ENCODE measurements around the gene BZW1.

DNA sequence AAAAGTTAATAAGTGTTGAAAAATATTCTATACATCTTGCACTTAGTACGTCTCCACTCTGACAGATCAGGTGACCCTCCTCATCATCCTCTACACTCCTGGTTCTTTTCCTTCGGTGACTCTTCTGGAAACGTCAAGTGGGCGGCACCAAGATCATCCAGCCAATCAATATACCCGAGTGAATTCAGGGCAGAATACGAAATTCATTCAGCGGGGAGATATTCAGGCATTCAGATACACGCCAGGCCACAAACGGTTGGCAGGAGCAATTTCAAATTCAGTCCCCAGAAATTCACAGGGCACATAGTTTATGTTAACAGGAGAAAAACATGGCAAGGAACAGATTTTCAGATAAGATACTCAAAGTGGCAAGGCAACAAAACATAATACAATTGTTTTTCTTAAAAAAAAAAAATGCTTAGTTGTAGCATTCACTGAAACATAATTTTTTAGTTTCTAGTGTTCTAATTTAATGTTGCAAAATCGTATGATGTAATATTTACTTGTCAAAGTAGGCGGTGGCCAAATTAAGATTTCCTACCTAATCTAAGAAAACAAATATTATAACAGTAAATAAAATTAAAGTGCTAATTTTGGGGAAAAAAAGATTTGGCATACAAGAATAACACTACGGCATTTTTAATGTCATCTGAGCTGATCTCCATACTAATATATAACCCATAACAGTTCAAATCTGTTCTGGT is 48.5 kb downstream of the BZW1 start:
- TF ChIP-seq, protein P1, sequence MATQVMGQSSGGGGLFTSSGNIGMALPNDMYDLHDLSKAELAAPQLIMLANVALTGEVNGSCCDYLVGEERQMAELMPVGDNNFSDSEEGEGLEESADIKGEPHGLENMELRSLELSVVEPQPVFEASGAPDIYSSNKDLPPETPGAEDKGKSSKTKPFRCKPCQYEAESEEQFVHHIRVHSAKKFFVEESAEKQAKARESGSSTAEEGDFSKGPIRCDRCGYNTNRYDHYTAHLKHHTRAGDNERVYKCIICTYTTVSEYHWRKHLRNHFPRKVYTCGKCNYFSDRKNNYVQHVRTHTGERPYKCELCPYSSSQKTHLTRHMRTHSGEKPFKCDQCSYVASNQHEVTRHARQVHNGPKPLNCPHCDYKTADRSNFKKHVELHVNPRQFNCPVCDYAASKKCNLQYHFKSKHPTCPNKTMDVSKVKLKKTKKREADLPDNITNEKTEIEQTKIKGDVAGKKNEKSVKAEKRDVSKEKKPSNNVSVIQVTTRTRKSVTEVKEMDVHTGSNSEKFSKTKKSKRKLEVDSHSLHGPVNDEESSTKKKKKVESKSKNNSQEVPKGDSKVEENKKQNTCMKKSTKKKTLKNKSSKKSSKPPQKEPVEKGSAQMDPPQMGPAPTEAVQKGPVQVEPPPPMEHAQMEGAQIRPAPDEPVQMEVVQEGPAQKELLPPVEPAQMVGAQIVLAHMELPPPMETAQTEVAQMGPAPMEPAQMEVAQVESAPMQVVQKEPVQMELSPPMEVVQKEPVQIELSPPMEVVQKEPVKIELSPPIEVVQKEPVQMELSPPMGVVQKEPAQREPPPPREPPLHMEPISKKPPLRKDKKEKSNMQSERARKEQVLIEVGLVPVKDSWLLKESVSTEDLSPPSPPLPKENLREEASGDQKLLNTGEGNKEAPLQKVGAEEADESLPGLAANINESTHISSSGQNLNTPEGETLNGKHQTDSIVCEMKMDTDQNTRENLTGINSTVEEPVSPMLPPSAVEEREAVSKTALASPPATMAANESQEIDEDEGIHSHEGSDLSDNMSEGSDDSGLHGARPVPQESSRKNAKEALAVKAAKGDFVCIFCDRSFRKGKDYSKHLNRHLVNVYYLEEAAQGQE (IDR thresholded peaks at IDR 0.05; ENCODE audit: low read depth), result no peak
- TF ChIP-seq, protein P2, sequence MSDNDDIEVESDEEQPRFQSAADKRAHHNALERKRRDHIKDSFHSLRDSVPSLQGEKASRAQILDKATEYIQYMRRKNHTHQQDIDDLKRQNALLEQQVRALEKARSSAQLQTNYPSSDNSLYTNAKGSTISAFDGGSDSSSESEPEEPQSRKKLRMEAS (IDR thresholded peaks at IDR 0.05), result no peak
- TF ChIP-seq EP300 (IDR thresholded peaks at IDR 0.05; ENCODE audit: borderline replicate concordance) (no peak), TEAD4 (IDR thresholded peaks at IDR 0.05) (no peak), CREB1 (IDR thresholded peaks at IDR 0.05; ENCODE audit: low read depth) (no peak)

Data from Ishikawa (cell line).